ENCODE results near the gene PCNX2. TPM values are rescaled to one million over a fixed set of nuclear protein-coding genes. Genes with fewer than 3 reads are reported as not detected.

PCNX2 gene
- total RNA-seq, 2 experiments from 2014 or later = 17.8 to 18.5 TPM

DNA sequence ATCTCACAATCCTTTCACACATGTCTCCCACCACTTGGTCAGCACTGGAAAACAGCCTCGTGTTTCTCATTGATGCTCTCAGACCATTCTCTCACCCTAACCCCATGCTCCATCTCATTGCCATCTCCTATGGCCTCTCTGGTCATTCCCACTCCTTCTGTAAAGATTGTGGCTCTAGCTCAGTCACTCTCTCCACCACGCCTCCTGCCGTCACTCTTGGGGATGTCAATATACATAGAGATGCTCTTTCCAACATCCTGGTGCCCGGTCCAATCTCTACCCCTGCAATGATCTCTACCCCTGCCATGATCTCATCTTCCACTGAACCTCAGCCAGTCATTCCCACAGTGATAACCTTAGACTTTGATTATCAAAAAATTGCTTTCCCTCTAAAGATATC is 255.0 kb downstream of the PCNX2 start:
- no peak for DNase-seq
- Mint-ChIP-seq H3K9me3 (no peaks in the 10 kb centered on the region), H3K4me1 (ENCODE audit: low read depth) (no peaks in the 10 kb centered on the region), H3K4me3 (no peak overlapping the region), H3K36me3 (peaks cover 25% of the 10 kb centered on the region), H3K27ac (no peak overlapping the region), H3K27me3 (no peaks in the 10 kb centered on the region)
- intact Hi-C loops (cut with micrococcal nuclease) = no loop called here
- POLR2A ChIA-PET = no interaction called here
- CTCF ChIA-PET = no interaction called here

DNA sequence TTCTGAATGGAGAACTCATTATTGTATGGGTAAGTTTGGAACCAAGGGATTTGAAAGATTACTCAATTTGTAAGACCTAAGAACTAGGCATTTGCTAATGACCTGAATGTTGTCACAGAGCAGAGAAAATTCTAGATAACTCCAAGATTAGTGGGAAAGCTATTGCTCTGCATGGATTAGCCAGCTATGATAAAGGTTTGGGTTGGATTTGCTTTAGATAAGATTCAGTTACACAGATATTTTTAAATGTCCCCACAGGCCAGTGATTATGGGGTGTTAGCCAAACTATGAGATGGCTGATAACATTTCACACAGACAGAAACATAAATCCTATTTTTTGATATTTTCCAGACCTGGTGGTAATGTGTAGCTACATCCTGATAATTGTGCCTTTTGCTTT is 256.9 kb downstream of the PCNX2 start:
- Mint-ChIP-seq H3K27ac (no peak overlapping the region), H3K4me1 (ENCODE audit: low read depth) (no peaks in the 10 kb centered on the region)

DNA sequence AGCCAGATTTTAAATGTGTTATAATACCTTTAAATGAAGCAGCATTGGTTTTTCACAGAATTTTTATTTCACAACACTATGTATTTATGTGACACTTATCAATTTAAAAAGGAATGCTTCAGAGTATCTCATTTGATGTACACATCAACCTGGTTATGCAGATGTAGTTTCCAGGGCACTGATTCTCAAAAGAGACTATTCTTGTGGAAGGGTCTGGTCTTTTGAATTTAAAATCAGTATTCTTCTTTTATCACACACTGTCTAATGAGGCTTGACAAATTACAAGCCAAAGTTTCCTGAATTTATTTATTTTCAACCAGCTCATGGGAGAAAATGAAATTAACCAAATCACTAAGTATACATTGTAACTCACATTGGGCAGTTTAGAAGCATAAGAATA is 257.7 kb downstream of the PCNX2 start:
- POLR2A ChIA-PET = no interaction called here
- intact Hi-C loops (cut with micrococcal nuclease) = no loop called here
- CTCF ChIA-PET = no interaction called here
- H3K9me3 Mint-ChIP-seq = no peaks in the 10 kb centered on the region
- DNase-seq = no peak
- peaks cover 27% of the 10 kb centered on the region for H3K36me3 Mint-ChIP-seq
- no peaks in the 10 kb centered on the region for H3K27me3 Mint-ChIP-seq
- no peak overlapping the region for H3K27ac Mint-ChIP-seq
- no peak overlapping the region for H3K4me3 Mint-ChIP-seq
- H3K4me1 Mint-ChIP-seq (ENCODE audit: low read depth) = no peaks in the 10 kb centered on the region

More for the DNA sequence above, 256.9 kb downstream of the PCNX2 start:
- H3K4me3 Mint-ChIP-seq = no peak overlapping the region
- DNase-seq = no peak
- H3K27me3 Mint-ChIP-seq = no peaks in the 10 kb centered on the region
- H3K9me3 Mint-ChIP-seq = no peaks in the 10 kb centered on the region
- intact Hi-C loops (cut with micrococcal nuclease) = no loop called here
- peaks cover 26% of the 10 kb centered on the region for H3K36me3 Mint-ChIP-seq
- ChIA-PET CTCF (no interaction called here), POLR2A (no interaction called here)

DNA sequence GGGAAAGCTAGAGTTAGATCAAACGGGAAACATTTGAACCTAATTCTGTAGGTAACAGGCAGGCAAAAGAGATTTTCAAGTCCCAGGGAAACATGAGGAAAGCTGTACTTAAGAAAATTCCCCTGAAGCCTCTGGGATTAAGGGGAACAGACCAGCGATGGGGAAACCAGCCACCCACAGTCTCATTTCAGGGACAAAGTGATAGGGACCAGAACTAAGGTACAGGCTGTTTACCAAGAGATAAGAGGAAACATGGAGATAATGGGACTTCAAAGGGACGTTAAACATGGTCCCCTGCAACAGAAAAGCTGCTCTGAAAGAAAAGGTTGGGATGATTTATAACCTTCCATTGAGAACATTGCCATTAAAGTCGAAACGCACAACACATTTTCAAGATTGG is 260.7 kb downstream of the PCNX2 start:
- Mint-ChIP-seq H3K9me3 (no peaks in the 10 kb centered on the region), H3K4me3 (no peak overlapping the region), H3K27ac (no peak overlapping the region), H3K27me3 (no peaks in the 10 kb centered on the region), H3K4me1 (ENCODE audit: low read depth) (no peaks in the 10 kb centered on the region), H3K36me3 (peaks cover 15% of the 10 kb centered on the region)
- ChIA-PET CTCF (interaction anchor here (0.6 kb wide), 1 partner anchor 329 kb away, joined by 3 read pairs; no protein-coding TSS in a partner anchor), POLR2A (no interaction called here)
- no peak for DNase-seq
- intact Hi-C loops (cut with micrococcal nuclease) = no loop called here

DNA sequence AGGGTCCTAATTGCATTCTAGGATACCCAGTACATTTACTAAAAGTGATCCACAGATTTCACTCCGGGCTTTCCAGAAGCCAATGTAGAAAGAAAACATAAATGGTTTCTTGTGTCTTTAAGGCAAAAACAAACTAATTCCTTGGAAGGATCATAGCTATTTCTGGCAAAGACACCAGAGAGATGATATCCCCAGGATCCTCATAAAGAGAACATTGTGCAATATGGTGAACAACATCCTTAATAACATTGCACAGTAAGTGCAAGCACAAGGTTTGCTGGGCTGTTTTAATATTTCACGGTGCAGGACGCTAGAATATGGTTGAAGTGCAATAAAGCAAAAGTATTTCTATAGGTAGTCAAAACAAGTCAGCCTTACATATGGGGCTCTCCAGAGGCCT is 262.2 kb downstream of the PCNX2 start:
- POLR2A ChIA-PET = no interaction called here
- no peak for DNase-seq
- no peaks in the 10 kb centered on the region for H3K4me1 Mint-ChIP-seq (ENCODE audit: low read depth)
- H3K4me3 Mint-ChIP-seq = no peak overlapping the region
- intact Hi-C loops (cut with micrococcal nuclease) = no loop called here
- H3K9me3 Mint-ChIP-seq = no peaks in the 10 kb centered on the region
- no peak overlapping the region for H3K27ac Mint-ChIP-seq
- CTCF ChIA-PET = no interaction called here
- H3K36me3 Mint-ChIP-seq = peaks cover 15% of the 10 kb centered on the region
- H3K27me3 Mint-ChIP-seq = no peaks in the 10 kb centered on the region

DNA sequence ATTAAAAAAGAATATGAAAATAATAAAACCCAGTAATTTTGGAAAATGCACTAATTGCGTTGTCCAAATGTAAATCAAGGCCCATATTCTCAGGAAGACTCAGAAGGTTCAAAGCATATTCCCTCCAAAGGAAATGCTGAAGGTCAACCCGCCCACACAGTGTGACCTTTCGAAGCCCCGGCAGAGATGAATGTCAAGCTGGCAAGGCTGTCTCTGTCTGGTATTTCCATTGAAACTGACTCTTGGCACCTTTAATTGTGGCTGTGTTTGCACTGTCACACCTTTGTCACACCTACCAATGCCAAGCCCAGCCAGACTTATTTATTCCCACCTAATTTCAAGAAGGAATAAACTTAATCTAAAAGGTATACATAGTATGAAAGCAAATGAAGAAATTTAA is 262.6 kb downstream of the PCNX2 start:
- no peak for DNase-seq
- Mint-ChIP-seq H3K36me3 (peaks cover 15% of the 10 kb centered on the region), H3K4me3 (no peak overlapping the region), H3K27ac (no peak overlapping the region), H3K27me3 (no peaks in the 10 kb centered on the region), H3K4me1 (ENCODE audit: low read depth) (no peaks in the 10 kb centered on the region), H3K9me3 (no peaks in the 10 kb centered on the region)
- CTCF ChIA-PET = no interaction called here
- intact Hi-C loops (cut with micrococcal nuclease) = no loop called here
- POLR2A ChIA-PET = no interaction called here

DNA sequence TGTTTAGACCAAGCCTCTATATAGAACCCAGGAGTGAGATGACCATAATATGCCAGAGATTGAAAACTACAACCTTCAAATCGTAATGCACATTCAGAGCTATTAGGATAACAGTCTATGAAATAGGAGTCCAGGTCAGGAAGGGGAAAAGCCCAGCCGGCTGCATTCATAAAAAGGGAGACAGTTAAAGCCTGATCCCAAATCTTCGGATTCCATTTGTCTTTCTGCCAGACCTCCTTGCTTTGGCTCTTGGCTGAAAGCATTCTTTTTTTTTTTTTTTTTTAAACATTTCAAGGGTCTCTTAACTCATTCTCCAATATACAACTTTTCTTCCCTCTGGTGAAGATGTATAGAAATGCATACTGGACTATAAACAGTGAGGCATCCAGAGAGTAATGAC is 264.0 kb downstream of the PCNX2 start:
- ChIA-PET POLR2A (no interaction called here), CTCF (no interaction called here)
- Mint-ChIP-seq H3K4me3 (no peak overlapping the region), H3K9me3 (no peaks in the 10 kb centered on the region), H3K27me3 (no peaks in the 10 kb centered on the region), H3K27ac (no peak overlapping the region), H3K4me1 (ENCODE audit: low read depth) (no peaks in the 10 kb centered on the region), H3K36me3 (peaks cover 12% of the 10 kb centered on the region)
- intact Hi-C loops (cut with micrococcal nuclease) = no loop called here
- DNase-seq = no peak

DNA sequence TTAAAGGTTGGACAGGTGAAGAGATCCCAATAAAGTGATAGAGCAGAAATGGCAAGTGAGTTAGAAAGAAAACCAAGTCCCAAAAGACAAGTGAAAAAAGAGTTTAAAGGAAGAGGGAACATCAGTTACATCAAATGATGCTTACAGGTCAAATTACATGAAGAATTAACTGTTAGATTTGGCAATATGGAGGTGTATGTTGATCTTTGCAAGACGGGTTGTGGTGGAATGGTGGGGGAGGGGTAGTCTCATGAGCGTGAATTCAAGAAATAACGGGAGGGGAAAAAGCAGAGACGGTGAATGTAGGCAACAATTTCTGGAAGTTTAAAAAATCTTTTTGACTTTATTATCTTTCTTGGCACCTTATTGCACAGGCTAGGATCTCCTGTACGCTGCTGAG is 268.5 kb downstream of the PCNX2 start:
- intact Hi-C loops (cut with micrococcal nuclease) = loop anchor here (10.0 kb wide), 1 partner anchor 392 kb away; the partner anchor contains the start of gene SIPA1L2
- POLR2A ChIA-PET = no interaction called here
- no peak for DNase-seq
- Mint-ChIP-seq H3K4me1 (ENCODE audit: low read depth) (no peaks in the 10 kb centered on the region), H3K36me3 (peaks cover 10% of the 10 kb centered on the region), H3K9me3 (no peaks in the 10 kb centered on the region), H3K27me3 (no peaks in the 10 kb centered on the region), H3K4me3 (no peak overlapping the region), H3K27ac (no peak overlapping the region)
- CTCF ChIA-PET = no interaction called here

DNA sequence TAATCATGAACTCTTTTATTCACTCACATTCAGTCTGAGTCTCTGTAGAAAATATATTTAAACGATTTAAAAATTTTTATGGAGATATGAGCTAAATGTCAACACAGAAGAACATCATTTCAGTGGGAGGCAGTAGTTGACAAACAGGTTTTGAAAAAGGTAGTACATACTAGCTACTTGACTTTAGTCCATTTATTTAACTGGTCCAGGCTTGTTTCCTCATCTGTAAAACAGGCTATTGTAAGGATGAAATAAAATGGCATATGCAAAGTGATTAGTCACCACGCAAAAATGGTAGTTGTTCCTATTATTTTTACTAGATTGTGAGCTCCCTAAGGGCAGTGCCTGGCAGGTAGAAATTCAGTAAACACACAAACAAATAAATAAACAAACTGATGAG is 270.0 kb downstream of the PCNX2 start:
- no peak overlapping the region for H3K4me3 Mint-ChIP-seq
- intact Hi-C loops (cut with micrococcal nuclease) = loop anchor here (10.0 kb wide), 1 partner anchor 391 kb away; the partner anchor contains the start of gene SIPA1L2
- no peaks in the 10 kb centered on the region for H3K4me1 Mint-ChIP-seq (ENCODE audit: low read depth)
- no peaks in the 10 kb centered on the region for H3K27me3 Mint-ChIP-seq
- POLR2A ChIA-PET = no interaction called here
- H3K9me3 Mint-ChIP-seq = no peaks in the 10 kb centered on the region
- DNase-seq = no peak
- CTCF ChIA-PET = no interaction called here
- peaks cover 12% of the 10 kb centered on the region for H3K36me3 Mint-ChIP-seq
- no peak overlapping the region for H3K27ac Mint-ChIP-seq

DNA sequence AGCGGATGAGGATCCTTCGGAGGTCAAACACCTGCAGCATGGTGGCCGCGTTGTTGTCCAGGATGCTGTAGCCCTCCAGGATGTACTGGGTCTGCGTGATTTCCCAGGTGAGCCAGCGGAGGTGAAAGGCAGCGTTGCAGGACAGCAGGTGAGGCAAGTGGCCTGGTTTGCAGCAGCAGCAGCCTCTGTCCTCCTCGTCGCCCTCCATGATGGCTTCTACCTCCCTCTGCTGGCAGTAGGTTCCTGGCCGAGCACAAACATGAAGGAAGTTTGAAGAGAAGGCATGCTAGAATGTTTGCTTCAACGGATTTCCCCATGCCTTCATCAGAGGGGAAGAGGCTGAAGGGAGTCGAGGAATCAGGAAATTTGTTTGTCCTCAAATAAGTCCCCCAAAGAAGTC is 270.4 kb downstream of the PCNX2 start:
- ChIA-PET CTCF (no interaction called here), POLR2A (no interaction called here)
- peaks cover 12% of the 10 kb centered on the region for H3K36me3 Mint-ChIP-seq
- DNase-seq = no peak
- no peaks in the 10 kb centered on the region for H3K4me1 Mint-ChIP-seq (ENCODE audit: low read depth)
- no peak overlapping the region for H3K4me3 Mint-ChIP-seq
- H3K27ac Mint-ChIP-seq = no peak overlapping the region
- intact Hi-C loops (cut with micrococcal nuclease) = loop anchor here (10.0 kb wide), 1 partner anchor 390 kb away; the partner anchor contains the start of gene SIPA1L2
- H3K9me3 Mint-ChIP-seq = no peaks in the 10 kb centered on the region
- H3K27me3 Mint-ChIP-seq = no peaks in the 10 kb centered on the region

DNA sequence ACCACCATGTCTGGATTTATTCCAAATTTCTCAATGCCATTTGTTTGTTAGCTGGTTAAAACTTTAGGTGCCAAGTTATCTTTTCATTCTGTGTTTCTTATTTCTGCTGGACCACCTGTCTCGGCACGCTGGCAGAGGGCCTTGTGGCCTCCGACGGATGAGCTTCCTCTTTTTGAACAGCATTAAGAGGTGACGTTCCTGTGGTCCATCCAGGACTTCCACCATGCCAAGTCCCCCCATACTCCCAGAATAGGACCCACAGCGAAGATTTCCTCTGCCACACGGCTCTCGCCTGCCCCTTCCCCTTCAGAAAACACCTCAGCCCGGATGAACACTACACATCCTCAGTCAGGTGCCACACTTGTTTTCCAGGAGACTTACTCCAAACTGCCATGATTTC is 271.3 kb downstream of the PCNX2 start:
- ChIA-PET POLR2A (no interaction called here), CTCF (no interaction called here)
- Mint-ChIP-seq H3K36me3 (peaks cover 16% of the 10 kb centered on the region), H3K9me3 (no peaks in the 10 kb centered on the region), H3K4me1 (ENCODE audit: low read depth) (no peaks in the 10 kb centered on the region), H3K27me3 (no peaks in the 10 kb centered on the region), H3K4me3 (no peak overlapping the region), H3K27ac (no peak overlapping the region)
- no peak for DNase-seq
- intact Hi-C loops (cut with micrococcal nuclease) = loop anchor here (10.0 kb wide), 1 partner anchor 389 kb away; the partner anchor contains the start of gene SIPA1L2

DNA sequence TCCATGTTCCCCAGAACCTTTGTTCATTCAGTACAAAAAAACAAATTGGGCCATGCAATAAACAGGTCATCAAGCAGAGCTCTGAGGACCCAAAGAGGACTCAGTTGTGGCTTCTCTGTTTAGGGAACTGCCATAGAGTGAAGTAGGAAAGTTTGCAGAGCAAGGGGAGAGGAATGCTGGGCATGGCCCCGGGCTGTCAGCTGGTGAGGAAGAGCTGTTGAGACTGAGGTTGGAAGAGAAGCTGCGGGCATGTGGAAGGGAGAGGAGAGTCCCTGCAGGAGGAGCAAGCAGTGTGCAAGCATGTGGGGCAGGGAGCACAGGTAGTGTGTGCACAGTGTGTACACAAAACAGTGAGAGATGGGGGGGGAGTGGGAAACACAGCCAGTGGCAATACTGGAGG is 273.3 kb downstream of the PCNX2 start:
- Mint-ChIP-seq H3K4me3 (no peak overlapping the region), H3K36me3 (peaks cover 22% of the 10 kb centered on the region), H3K27ac (no peak overlapping the region), H3K9me3 (no peaks in the 10 kb centered on the region), H3K27me3 (no peaks in the 10 kb centered on the region), H3K4me1 (ENCODE audit: low read depth) (no peaks in the 10 kb centered on the region)
- DNase-seq = no peak
- ChIA-PET CTCF (no interaction called here), POLR2A (no interaction called here)
- intact Hi-C loops (cut with micrococcal nuclease) = loop anchor here (10.0 kb wide), 1 partner anchor 387 kb away; the partner anchor contains the start of gene SIPA1L2

DNA sequence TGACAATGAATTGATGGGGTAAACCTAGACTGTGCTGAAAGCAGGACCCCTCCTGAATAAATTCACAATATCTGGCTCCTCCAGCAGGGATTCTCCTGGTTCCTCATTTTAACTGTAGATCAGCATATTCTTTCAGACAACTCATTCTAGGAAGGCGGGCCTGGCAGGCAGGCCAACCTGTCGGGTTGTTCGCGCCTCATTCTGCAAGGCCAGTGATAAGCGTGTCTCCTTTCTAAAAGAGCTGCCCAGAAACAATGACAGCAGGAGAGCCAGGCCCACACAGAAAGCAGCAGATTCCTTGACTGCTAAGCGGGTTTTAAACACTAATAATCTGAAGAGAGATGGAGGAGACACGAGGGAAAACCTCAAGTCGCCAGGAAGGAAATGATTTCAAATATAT is 275.1 kb downstream of the PCNX2 start:
- Mint-ChIP-seq H3K9me3 (no peaks in the 10 kb centered on the region), H3K4me3 (no peak overlapping the region), H3K36me3 (peaks cover 30% of the 10 kb centered on the region), H3K27me3 (no peaks in the 10 kb centered on the region), H3K4me1 (ENCODE audit: low read depth) (no peaks in the 10 kb centered on the region), H3K27ac (no peak overlapping the region)
- intact Hi-C loops (cut with micrococcal nuclease) = loop anchor here (10.0 kb wide), 1 partner anchor 386 kb away; the partner anchor contains the start of gene SIPA1L2
- CTCF ChIA-PET = no interaction called here
- DNase-seq = no peak
- POLR2A ChIA-PET = no interaction called here

All from activated CD4-positive, alpha-beta memory T cell treated with anti-CD3 and anti-CD28 coated beads for 36 hours (primary cell).